Measurements from ENCODE around the gene CREBBP. TPM values are rescaled to one million over a fixed set of nuclear protein-coding genes. Genes with fewer than 3 reads are reported as not detected.

Gene CREBBP
- total RNA-seq, 1 donor from 2014 or later = 31.4 TPM

DNA sequence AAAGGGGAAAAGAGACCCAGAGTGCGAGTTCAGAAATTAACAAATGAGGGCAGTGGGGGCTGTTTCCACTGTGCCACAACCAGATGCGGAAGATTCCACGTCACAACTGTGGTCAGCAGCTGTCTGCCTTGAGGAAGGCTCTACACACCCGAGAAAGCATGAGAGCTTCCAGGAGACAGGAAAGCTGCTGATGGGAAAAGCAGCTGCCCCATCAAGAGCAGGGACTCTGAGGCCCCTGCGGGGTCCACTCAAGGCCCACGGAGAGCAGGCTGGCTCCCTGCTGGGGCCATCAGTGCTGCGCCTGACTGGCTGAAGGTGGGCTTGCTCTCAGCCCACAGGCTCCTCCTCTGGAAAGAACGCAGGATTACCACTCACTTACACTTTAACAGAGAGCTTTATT, 148.3 kb downstream of the CREBBP start:
- H3K36me3 ChIP-seq (ENCODE audit: control insufficient read depth, insufficient read depth, low read length) = peaks cover 10% of the 10 kb centered on the region
- DNase-seq (ENCODE audit: low read depth) = no peak
- TF ChIP-seq, protein P1, sequence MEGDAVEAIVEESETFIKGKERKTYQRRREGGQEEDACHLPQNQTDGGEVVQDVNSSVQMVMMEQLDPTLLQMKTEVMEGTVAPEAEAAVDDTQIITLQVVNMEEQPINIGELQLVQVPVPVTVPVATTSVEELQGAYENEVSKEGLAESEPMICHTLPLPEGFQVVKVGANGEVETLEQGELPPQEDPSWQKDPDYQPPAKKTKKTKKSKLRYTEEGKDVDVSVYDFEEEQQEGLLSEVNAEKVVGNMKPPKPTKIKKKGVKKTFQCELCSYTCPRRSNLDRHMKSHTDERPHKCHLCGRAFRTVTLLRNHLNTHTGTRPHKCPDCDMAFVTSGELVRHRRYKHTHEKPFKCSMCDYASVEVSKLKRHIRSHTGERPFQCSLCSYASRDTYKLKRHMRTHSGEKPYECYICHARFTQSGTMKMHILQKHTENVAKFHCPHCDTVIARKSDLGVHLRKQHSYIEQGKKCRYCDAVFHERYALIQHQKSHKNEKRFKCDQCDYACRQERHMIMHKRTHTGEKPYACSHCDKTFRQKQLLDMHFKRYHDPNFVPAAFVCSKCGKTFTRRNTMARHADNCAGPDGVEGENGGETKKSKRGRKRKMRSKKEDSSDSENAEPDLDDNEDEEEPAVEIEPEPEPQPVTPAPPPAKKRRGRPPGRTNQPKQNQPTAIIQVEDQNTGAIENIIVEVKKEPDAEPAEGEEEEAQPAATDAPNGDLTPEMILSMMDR (IDR thresholded peaks at IDR 0.05; ENCODE audit: insufficient read depth, low read length, poor library complexity, severe bottlenecking) = no peak
- H3K4me3 ChIP-seq (ENCODE audit: low read depth, low read length) = no peak overlapping the region
- H3K27me3 ChIP-seq (ENCODE audit: control insufficient read depth, insufficient read depth, low read length) = no peaks in the 10 kb centered on the region

DNA sequence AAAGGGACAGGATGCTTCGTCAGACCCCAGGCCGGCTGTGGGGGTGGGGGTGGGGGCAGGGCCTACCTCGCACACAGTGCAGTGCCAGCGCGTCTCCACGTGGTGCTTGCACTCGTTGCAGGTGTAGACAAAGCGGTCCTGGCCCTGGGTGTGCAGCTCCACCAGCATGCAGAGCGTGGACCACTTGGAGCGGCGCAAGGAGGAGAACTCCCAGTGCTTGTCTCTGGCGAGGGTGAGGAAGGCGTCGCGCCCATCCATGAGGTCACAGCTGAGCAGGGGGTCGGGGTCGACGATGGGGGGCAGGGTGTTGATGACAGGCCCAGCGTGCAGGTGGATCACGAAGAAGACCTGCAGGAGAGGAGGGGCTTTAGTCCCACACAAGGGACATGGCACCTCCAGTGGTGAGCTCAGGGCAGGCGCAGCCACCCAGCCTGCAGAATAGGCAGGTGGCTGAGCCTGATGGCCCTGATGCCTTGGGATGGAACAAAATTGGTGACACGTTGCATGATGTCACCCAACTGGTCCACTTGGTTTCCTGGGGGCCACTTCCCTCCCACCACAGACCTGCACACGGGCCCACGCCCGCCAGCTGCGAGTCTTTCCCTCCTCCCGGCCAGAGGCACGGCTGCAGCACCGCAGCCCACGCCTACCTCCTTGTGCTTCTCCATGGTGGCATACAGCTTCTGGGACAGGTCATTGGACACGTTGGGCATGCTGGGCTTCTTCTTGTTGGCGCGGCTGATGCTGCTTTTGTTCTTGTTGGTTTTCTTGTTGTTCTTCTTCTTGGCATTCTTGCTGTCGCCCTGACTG, 149.2 kb downstream of the CREBBP start:
- no peak for DNase-seq (ENCODE audit: low read depth)
- TF ChIP-seq, protein P1 (IDR thresholded peaks at IDR 0.05; ENCODE audit: insufficient read depth, low read length, poor library complexity, severe bottlenecking) = no peak
- no peaks in the 10 kb centered on the region for H3K27me3 ChIP-seq (ENCODE audit: control insufficient read depth, insufficient read depth, low read length)
- H3K4me3 ChIP-seq (ENCODE audit: low read depth, low read length) = no peak overlapping the region
- H3K36me3 ChIP-seq (ENCODE audit: control insufficient read depth, insufficient read depth, low read length) = peaks cover 10% of the 10 kb centered on the region

DNA sequence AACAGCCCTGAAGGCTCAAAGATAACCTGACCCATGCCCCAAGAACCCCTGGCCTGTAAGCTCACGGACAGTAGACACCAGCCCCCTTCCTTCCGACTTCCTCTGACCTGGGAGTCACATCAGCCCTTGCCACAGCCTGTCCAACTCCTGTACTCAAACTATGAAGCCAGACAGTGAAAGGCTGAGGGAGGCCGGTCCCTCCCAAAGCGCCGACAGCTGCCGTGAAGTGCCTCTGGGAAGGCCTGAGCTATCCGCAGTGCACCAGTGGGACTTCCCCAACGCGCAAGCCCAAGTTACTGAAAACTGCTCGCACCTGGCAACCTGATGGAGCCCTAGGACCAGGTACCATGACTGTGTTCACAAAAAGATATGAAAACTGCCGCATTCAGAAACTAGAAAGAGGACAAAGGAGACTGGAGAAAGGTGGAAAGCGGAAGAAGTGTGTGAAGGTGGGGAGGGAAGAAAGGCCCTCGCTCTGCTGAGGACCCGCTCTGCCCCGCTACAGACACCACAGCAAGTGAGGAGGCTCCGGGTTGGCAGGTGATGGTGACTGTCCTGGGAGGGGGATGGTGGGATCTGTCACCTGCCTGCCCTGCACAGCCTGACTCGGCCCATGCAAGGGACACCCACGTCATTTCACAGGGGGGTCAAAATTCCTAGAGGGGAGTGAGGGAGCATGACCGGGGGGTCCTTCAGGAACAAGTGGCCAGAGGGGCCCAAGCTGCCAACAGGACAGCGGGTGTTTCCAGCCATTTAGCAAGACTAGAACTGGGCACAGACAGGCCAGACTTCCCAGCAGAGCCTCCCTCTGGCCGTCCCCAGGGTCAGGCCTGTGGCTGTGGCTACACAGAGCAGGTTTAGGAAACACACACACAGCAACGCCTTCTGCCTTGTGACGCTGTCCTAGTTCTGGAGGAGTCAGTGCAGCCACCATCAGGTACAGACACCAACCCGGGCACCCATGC, 150.1 kb downstream of the CREBBP start:
- DNase-seq (ENCODE audit: low read depth) = no peak
- TF ChIP-seq, protein P1 (IDR thresholded peaks at IDR 0.05; ENCODE audit: insufficient read depth, low read length, poor library complexity, severe bottlenecking) = no peak
- Histone ChIP-seq H3K36me3 (ENCODE audit: control insufficient read depth, insufficient read depth, low read length) (peaks cover 6% of the 10 kb centered on the region), H3K4me3 (ENCODE audit: low read depth, low read length) (no peak overlapping the region), H3K27me3 (ENCODE audit: control insufficient read depth, insufficient read depth, low read length) (no peaks in the 10 kb centered on the region)

- peaks cover 6% of the 10 kb centered on the region for H3K36me3 ChIP-seq (ENCODE audit: control insufficient read depth, insufficient read depth, low read length)
- TF ChIP-seq, protein P1 (IDR thresholded peaks at IDR 0.05; ENCODE audit: insufficient read depth, low read length, poor library complexity, severe bottlenecking) = no peak
- H3K4me3 ChIP-seq (ENCODE audit: low read depth, low read length) = no peak overlapping the region
- no peak for DNase-seq (ENCODE audit: low read depth)
- no peaks in the 10 kb centered on the region for H3K27me3 ChIP-seq (ENCODE audit: control insufficient read depth, insufficient read depth, low read length)
These were observed 151.1 kb downstream of the CREBBP start for GRCh38 chr16:3729161-3730112.

DNA sequence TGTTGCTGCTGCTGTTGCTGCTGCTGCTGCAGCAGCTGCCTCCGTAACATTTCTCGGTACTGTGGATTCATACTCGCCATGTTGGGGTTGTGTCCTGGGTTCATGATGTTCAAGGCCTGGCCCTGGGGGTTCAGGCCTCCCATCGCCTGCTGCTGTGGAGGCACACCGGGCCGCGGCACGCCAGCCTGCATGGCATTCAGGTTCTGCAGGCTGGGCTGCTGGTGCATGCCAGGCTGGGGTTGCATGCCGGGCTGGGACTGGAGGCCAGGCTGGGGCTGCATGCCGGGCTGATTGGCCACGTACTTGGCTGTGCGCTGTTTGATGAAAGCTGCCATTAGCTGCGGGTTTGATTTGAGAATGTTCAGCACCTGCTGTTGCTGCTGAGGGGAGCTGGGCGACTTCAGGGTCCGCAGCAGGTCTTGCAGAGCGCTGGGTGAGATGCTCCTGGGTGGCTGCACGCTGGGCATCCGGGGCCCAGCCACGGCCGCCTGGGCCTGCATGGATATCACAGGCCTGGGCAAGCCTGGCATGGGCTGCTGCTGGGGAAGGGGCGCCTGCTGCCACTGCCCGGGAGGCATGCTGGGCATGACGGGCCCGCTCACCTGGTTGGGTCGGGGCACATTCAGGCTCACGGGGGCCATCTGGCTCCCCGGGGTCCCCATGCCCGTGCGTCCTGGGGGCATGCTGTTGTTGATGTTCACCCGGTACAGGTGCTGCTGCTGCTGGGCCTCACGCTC, 151.9 kb downstream of the CREBBP start:
- TF ChIP-seq, protein P1 (IDR thresholded peaks at IDR 0.05; ENCODE audit: insufficient read depth, low read length, poor library complexity, severe bottlenecking) = no peak
- no peak for DNase-seq (ENCODE audit: low read depth)
- H3K36me3 ChIP-seq (ENCODE audit: control insufficient read depth, insufficient read depth, low read length) = peaks cover 3% of the 10 kb centered on the region
- H3K27me3 ChIP-seq (ENCODE audit: control insufficient read depth, insufficient read depth, low read length) = no peaks in the 10 kb centered on the region
- H3K4me3 ChIP-seq (ENCODE audit: low read depth, low read length) = no peak overlapping the region
